H9 (cell line): Measurements from ENCODE around the gene ALG12. TPM values are rescaled to one million over a fixed set of nuclear protein-coding genes. Genes with fewer than 3 reads are reported as not detected.
A peak's percentile ranks its signal among the peaks of the same experiment; 100 is the strongest.

Experiments
- DNase-seq: peaks from one replicate; pipeline ENCODE4 v3.0.0-alpha.2; 2017
- H2AFZ ChIP-seq: one replicate; pipeline ENCODE4 v1.6.1; 2013; ENCODE audit warnings: mild to moderate bottlenecking, low read length, control low read depth, moderate library complexity
- H2AK5ac ChIP-seq: 2 replicates; pipeline ENCODE4 v1.6.1; 2013; ENCODE audit warnings: low read length, control low read depth, mixed read lengths; ENCODE audit not compliant: insufficient read length
- H2BK120ac ChIP-seq: one replicate; pipeline ENCODE4 v1.6.1; 2013; ENCODE audit warnings: low read depth, mild to moderate bottlenecking, low read length, control low read depth, inconsistent platforms; ENCODE audit not compliant: poor library complexity, severe bottlenecking
- H2BK12ac ChIP-seq: 2 replicates; pipeline ENCODE4 v1.6.1; 2013; ENCODE audit warnings: low read length, control low read depth, mixed read lengths, low read depth; ENCODE audit not compliant: insufficient read length
- H2BK15ac ChIP-seq: 2 replicates; pipeline ENCODE4 v1.6.1; 2013; ENCODE audit warnings: low read depth, low read length, control low read depth
- H2BK20ac ChIP-seq: one replicate; pipeline ENCODE4 v1.6.1; 2013; ENCODE audit warnings: low read depth, mild to moderate bottlenecking, low read length, control low read depth, inconsistent platforms; ENCODE audit not compliant: poor library complexity, severe bottlenecking
- H2BK5ac ChIP-seq: 2 replicates; pipeline ENCODE4 v1.6.1; 2013; ENCODE audit warnings: low read length, control low read depth, mixed read lengths; ENCODE audit not compliant: insufficient read length
- H3K14ac ChIP-seq: 2 replicates; pipeline ENCODE4 v1.6.1; 2013; ENCODE audit warnings: low read length, control low read depth; ENCODE audit not compliant: insufficient read depth
- H3K18ac ChIP-seq: 2 replicates; pipeline ENCODE4 v1.6.1; 2013; ENCODE audit warnings: low read depth, mild to moderate bottlenecking, mixed read lengths, low read length, control low read depth; ENCODE audit not compliant: insufficient read length
- H3K23ac ChIP-seq: 2 replicates; pipeline ENCODE4 v1.6.1; 2013; ENCODE audit warnings: low read length, control low read depth, mixed read lengths, low read depth; ENCODE audit not compliant: insufficient read length
- H3K23me2 ChIP-seq: 2 replicates; pipeline ENCODE4 v1.6.1; 2013; ENCODE audit warnings: low read depth, mild to moderate bottlenecking, mixed read lengths, low read length, control low read depth; ENCODE audit not compliant: insufficient read length, poor library complexity, severe bottlenecking
- H3K27ac ChIP-seq: 2 replicates; pipeline ENCODE4 v1.5.1; 2013; ENCODE audit warnings: low read length, control low read depth, mixed read lengths, low read depth; ENCODE audit not compliant: insufficient read length
- H3K27me3 ChIP-seq: 2 replicates; pipeline ENCODE4 v1.6.1; 2013; ENCODE audit warnings: low read length, control low read depth, inconsistent platforms; ENCODE audit not compliant: insufficient read depth
- H3K4ac ChIP-seq: 2 replicates; pipeline ENCODE4 v1.6.1; 2013; ENCODE audit warnings: low read depth, mild to moderate bottlenecking, control low read depth, inconsistent platforms, low read length, moderate library complexity
- H3K4me1 ChIP-seq: 2 replicates; pipeline ENCODE4 v1.6.1; 2013; ENCODE audit warnings: low read length, control low read depth, inconsistent platforms; ENCODE audit not compliant: insufficient read depth
- H3K4me2 ChIP-seq: 2 replicates; pipeline ENCODE4 v1.6.1; 2013; ENCODE audit warnings: low read length, control low read depth, mixed read lengths; ENCODE audit not compliant: insufficient read length, insufficient read depth
- H3K56ac ChIP-seq: 2 replicates; pipeline ENCODE4 v1.6.1; 2013; ENCODE audit warnings: low read depth, mild to moderate bottlenecking, mixed read lengths, low read length, control low read depth; ENCODE audit not compliant: insufficient read length
- H3K79me1 ChIP-seq: 2 replicates; pipeline ENCODE4 v1.6.1; 2013; ENCODE audit warnings: low read depth, mild to moderate bottlenecking, moderate library complexity, low read length, control low read depth, inconsistent platforms; ENCODE audit not compliant: insufficient read depth, poor library complexity, severe bottlenecking
- H3K79me2 ChIP-seq: 2 replicates; pipeline ENCODE4 v1.6.1; 2013; ENCODE audit warnings: low read length, control low read depth, inconsistent platforms; ENCODE audit not compliant: insufficient read depth
- H3K9ac ChIP-seq: 2 replicates; pipeline ENCODE4 v1.6.1; 2013; ENCODE audit warnings: low read length, control low read depth, mixed read lengths; ENCODE audit not compliant: insufficient read length; ENCODE audit errors: extremely low read depth
- H3K9me3 ChIP-seq: one replicate; pipeline ENCODE4 v1.6.1; 2013; ENCODE audit warnings: low read depth, low read length, inconsistent platforms; ENCODE audit not compliant: control insufficient read depth
- H3T11ph ChIP-seq: one replicate; pipeline ENCODE4 v1.6.1; 2013; ENCODE audit warnings: mild to moderate bottlenecking, low read length, control low read depth, inconsistent platforms
- H4K20me1 ChIP-seq: one replicate; pipeline ENCODE4 v1.6.1; 2013; ENCODE audit not compliant: control insufficient read depth, insufficient read length, insufficient read depth
- H4K5ac ChIP-seq: 2 replicates; pipeline ENCODE4 v1.6.1; 2013; ENCODE audit warnings: low read depth, mild to moderate bottlenecking, mixed read lengths, low read length, control low read depth; ENCODE audit not compliant: insufficient read length
- H4K8ac ChIP-seq: replicated peaks from 2 replicates; pipeline ENCODE4 v1.6.1; 2013; ENCODE audit warnings: low read length, control low read depth, mixed read lengths, low read depth; ENCODE audit not compliant: insufficient read length
- H4K91ac ChIP-seq: 2 replicates; pipeline ENCODE4 v1.6.1; 2013; ENCODE audit warnings: low read depth, mild to moderate bottlenecking, moderate library complexity, mixed read lengths, low read length, control low read depth; ENCODE audit not compliant: insufficient read length
- H3K27ac Mint-ChIP-seq, 3 experiments: 2 replicates in 2 of 3; 3 replicates in 1 of 3; pipeline ENCODE4 v1.8.0; 2020 to 2021; ENCODE audit warnings: mixed read lengths in 3 of 3, mild to moderate bottlenecking in 1 of 3, moderate library complexity in 1 of 3
- H3K27me3 Mint-ChIP-seq: 2 replicates; pipeline ENCODE4 v1.8.0; 2021; ENCODE audit warnings: low read depth, mild to moderate bottlenecking, moderate library complexity, mixed read lengths
- H3K36me3 Mint-ChIP-seq, 3 experiments: 2 replicates in 2 of 3; 3 replicates in 1 of 3; pipeline ENCODE4 v1.8.0; 2020 to 2021; ENCODE audit warnings: low read depth in 3 of 3, mixed read lengths in 3 of 3; ENCODE audit not compliant: insufficient read depth in 1 of 3
- H3K4me1 Mint-ChIP-seq, 2 experiments: 2 replicates each; pipeline ENCODE4 v1.8.0; 2020; ENCODE audit warnings: mixed read lengths in 2 of 2
- H3K4me3 Mint-ChIP-seq, 2 experiments: 2 replicates in 1 of 2; 3 replicates in 1 of 2; pipeline ENCODE4 v1.8.0; 2020 to 2021; ENCODE audit warnings: mild to moderate bottlenecking in 2 of 2, mixed read lengths in 2 of 2, moderate library complexity in 1 of 2
- H3K9me3 Mint-ChIP-seq, 2 experiments: 2 replicates in 1 of 2; 3 replicates in 1 of 2; pipeline ENCODE4 v1.8.0; 2020; ENCODE audit warnings: mild to moderate bottlenecking in 2 of 2, mixed read lengths in 2 of 2, moderate library complexity in 1 of 2
- CTCF ChIP-seq: fragments of 200-600 bp; sonication (generic); conservative IDR thresholded peaks from 3 replicates; pipeline ENCODE4 v1.8.0; 2021; ENCODE audit warnings: antibody characterized with exemption, mild to moderate bottlenecking
- WGBS: extraction: QIAGEN DNeasy Blood & Tissue Kit; methylation state at CpG from one replicate; pipeline ENCODE4 v1.1.7; 2013; ENCODE audit warnings: missing lambda C conversion rate, low lambda C conversion rate, mixed read lengths; ENCODE audit not compliant: insufficient read length; ENCODE audit errors: extremely low coverage; 5-methylcytosine and 5-hydroxymethylcytosine counted together
- total RNA-seq: library from RNA; stranded (reverse); gene quantifications from 2 replicates; pipeline ENCODE4 v1.2.1, GENCODE V29; 2021

ALG12 gene
- total RNA-seq, 1 experiment from 2014 or later: 19.2 TPM

- no peak overlapping the region for H3K9ac ChIP-seq
These were observed 1.4 kb downstream of the ALG12 start for GRCh38 chr22:49916831-49917230.

More at GRCh38 chr22:49916831-49917230, 1.4 kb downstream of the ALG12 start:
- no peak overlapping the region for H2BK5ac ChIP-seq
- no peak overlapping the region for H4K8ac ChIP-seq
- no peaks in the 10 kb centered on the region for H3K9me3 Mint-ChIP-seq
- no peak overlapping the region for H3K56ac ChIP-seq
- no peak overlapping the region for H2AFZ ChIP-seq
- no peak overlapping the region for H4K5ac ChIP-seq
- no peak for TF ChIP-seq CTCF
- no peak overlapping the region for H2BK120ac ChIP-seq
- WGBS: no CpG with 5 or more reads among the region's 11 CpGs
- peaks cover 3 to 27% (median 25%) of the 10 kb centered on the region in 3 experiments; a peak in 6 of 7 replicates for H3K36me3 Mint-ChIP-seq
- no peak overlapping the region for H3K27ac ChIP-seq
- H3K27me3 Mint-ChIP-seq: peaks cover 2% of the 10 kb centered on the region; the same call in 1 of the 2 replicates
- H3K27me3 ChIP-seq: no peaks in the 10 kb centered on the region
- H4K91ac ChIP-seq: no peak overlapping the region
- H2BK15ac ChIP-seq: no peak overlapping the region
- H3K4me2 ChIP-seq: no peak overlapping the region
- peaks cover 9% of the 10 kb centered on the region for H3K23me2 ChIP-seq
- H3K4me1 ChIP-seq: no peaks in the 10 kb centered on the region
- H2AK5ac ChIP-seq: no peak overlapping the region
- H4K20me1 ChIP-seq: no peaks in the 10 kb centered on the region
- no peaks in the 10 kb centered on the region for H3K79me1 ChIP-seq
- H3K27ac Mint-ChIP-seq: no peak overlapping the region
- no peak overlapping the region for H3K23ac ChIP-seq
- H3K9me3 ChIP-seq: no peaks in the 10 kb centered on the region
- no peak overlapping the region; the same call in 1 of the 2 replicates for H3K14ac ChIP-seq
- H3K4me3 Mint-ChIP-seq: peak overlapping the region; percentile 74 to 90
- no peaks in the 10 kb centered on the region; the same call in 1 of the 2 replicates for H3K79me2 ChIP-seq
- no peak overlapping the region for H3T11ph ChIP-seq
- no peak overlapping the region for H2BK12ac ChIP-seq
- H3K18ac ChIP-seq: no peak overlapping the region
- no peak overlapping the region for H2BK20ac ChIP-seq
- H3K4me1 Mint-ChIP-seq: peaks cover 5 to 8% of the 10 kb centered on the region in 2 experiments; a peak in 2 of 4 replicates
- no peak for DNase-seq
- no peak overlapping the region for H3K4ac ChIP-seq
